Astrocyte (in vitro differentiated cells and primary cell): Measurements from ENCODE around the gene SLC7A6OS. TPM values are rescaled to one million over a fixed set of nuclear protein-coding genes. Genes with fewer than 3 reads are reported as not detected.

ENCODE experiments used
- DNase-seq: peaks from one replicate; pipeline ENCODE4 v3.0.0-alpha.2; 2010; ENCODE audit warnings: low read depth
- FAIRE-seq: peaks from 2 replicates; lab custom pipeline; 2011; peaks lifted over from hg19 to GRCh38; lab: Jason Lieb, UNC
- H2AFZ ChIP-seq: 2 replicates; pipeline ENCODE4 v1.6.0; 2012; ENCODE audit warnings: low read depth, low read length, inconsistent platforms
- H3K27ac ChIP-seq: 2 replicates; pipeline ENCODE4 v1.5.1; 2011; ENCODE audit warnings: low read depth, low read length, inconsistent platforms
- H3K27me3 ChIP-seq: 2 replicates; pipeline ENCODE4 v1.6.0; 2011; ENCODE audit warnings: low read length, inconsistent platforms; ENCODE audit not compliant: insufficient read depth
- H3K36me3 ChIP-seq: 2 replicates; pipeline ENCODE4 v1.5.1; 2011; ENCODE audit warnings: low read length, inconsistent platforms; ENCODE audit not compliant: insufficient read depth
- H3K4me1 ChIP-seq: 2 replicates; pipeline ENCODE4 v1.5.1; 2011; ENCODE audit warnings: low read length, inconsistent platforms; ENCODE audit not compliant: insufficient read depth
- H3K4me2 ChIP-seq: 2 replicates; pipeline ENCODE4 v1.6.0; 2012; ENCODE audit warnings: low read length, inconsistent platforms
- H3K4me3 ChIP-seq: 2 replicates; pipeline ENCODE4 v1.5.1; 2011; ENCODE audit warnings: low read depth, mild to moderate bottlenecking, low read length, inconsistent platforms; ENCODE audit not compliant: insufficient read depth
- H3K79me2 ChIP-seq: 2 replicates; pipeline ENCODE4 v1.6.0; 2012; ENCODE audit warnings: mild to moderate bottlenecking, low read length, inconsistent platforms; ENCODE audit not compliant: insufficient read depth
- H3K9ac ChIP-seq: 2 replicates; pipeline ENCODE4 v1.6.0; 2012; ENCODE audit warnings: mild to moderate bottlenecking, low read length, inconsistent platforms
- H3K9me3 ChIP-seq: 2 replicates; pipeline ENCODE4 v1.5.1; 2012; ENCODE audit warnings: low read depth, mild to moderate bottlenecking, low read length, inconsistent platforms; ENCODE audit not compliant: insufficient read depth
- H4K20me1 ChIP-seq: 2 replicates; pipeline ENCODE4 v1.6.0; 2012; ENCODE audit warnings: low read length, inconsistent platforms; ENCODE audit not compliant: insufficient read depth
- H3K27ac Mint-ChIP-seq: one replicate; pipeline ENCODE4 v1.8.0; 2021; ENCODE audit warnings: mild to moderate bottlenecking, mixed read lengths; ENCODE audit not compliant: unreplicated experiment
- H3K27me3 Mint-ChIP-seq: one replicate; pipeline ENCODE4 v1.8.0; 2021; ENCODE audit warnings: low read depth, mixed read lengths; ENCODE audit not compliant: unreplicated experiment
- H3K36me3 Mint-ChIP-seq: one replicate; pipeline ENCODE4 v1.8.0; 2021; ENCODE audit warnings: low read depth, mixed read lengths; ENCODE audit not compliant: unreplicated experiment
- H3K4me1 Mint-ChIP-seq: one replicate; pipeline ENCODE4 v1.8.0; 2021; ENCODE audit warnings: low read depth, mixed read lengths; ENCODE audit not compliant: unreplicated experiment
- H3K4me3 Mint-ChIP-seq: one replicate; pipeline ENCODE4 v1.8.0; 2021; ENCODE audit warnings: mild to moderate bottlenecking, moderate library complexity, mixed read lengths; ENCODE audit not compliant: unreplicated experiment
- H3K9me3 Mint-ChIP-seq: one replicate; pipeline ENCODE4 v1.8.0; 2021; ENCODE audit warnings: mild to moderate bottlenecking, mixed read lengths; ENCODE audit not compliant: unreplicated experiment
- EZH2 ChIP-seq: IDR thresholded peaks from 2 replicates; pipeline ENCODE4 v1.6.1; 2012; ENCODE audit warnings: mild to moderate bottlenecking, low read length, inconsistent platforms; ENCODE audit not compliant: insufficient read depth
- total RNA-seq: library from RNA; stranded (reverse); gene quantifications from 2 replicates; pipeline ENCODE4 v1.2.1, GENCODE V29; 2021
- TF ChIP-seq, protein P1 (sequence below): IDR thresholded peaks from 2 replicates; pipeline ENCODE4 v1.5.1; 2011; ENCODE audit warnings: low read depth, mild to moderate bottlenecking, inconsistent platforms, low read length, moderate library complexity; ENCODE audit not compliant: insufficient read depth

SLC7A6OS gene
- total RNA-seq, 1 donor from 2014 or later, result 16.7 TPM

DNA sequence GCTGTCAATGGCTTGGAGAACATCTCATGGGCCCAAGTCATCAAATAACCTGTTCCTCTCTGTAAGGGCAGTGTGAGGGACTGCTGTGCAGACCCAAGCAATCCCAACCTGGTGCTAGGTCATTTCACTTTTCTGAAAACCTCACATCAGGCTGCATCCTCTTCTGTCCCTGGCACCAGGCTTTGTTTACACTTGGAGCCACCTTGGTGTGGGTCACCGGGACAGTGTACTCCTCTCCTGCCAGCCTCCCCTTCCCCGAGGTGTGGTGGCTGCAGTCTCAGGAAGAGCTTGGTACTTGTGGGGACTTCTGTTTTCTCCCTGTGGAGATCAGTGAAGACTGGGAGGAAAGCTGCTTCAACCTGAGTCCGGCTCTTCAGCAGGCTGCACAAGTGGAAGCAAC is 12.4 kb downstream of the SLC7A6OS start:
- Mint-ChIP-seq H3K9me3 (no peaks in the 10 kb centered on the region), H3K27me3 (no peaks in the 10 kb centered on the region), H3K4me3 (no peak overlapping the region), H3K36me3 (peaks cover 8% of the 10 kb centered on the region), H3K4me1 (peaks cover 44% of the 10 kb centered on the region), H3K27ac (peak overlapping the region; percentile 81)
- Histone ChIP-seq H3K27me3 (no peaks in the 10 kb centered on the region), H3K4me1 (peaks cover 13% of the 10 kb centered on the region), H3K36me3 (peaks cover 63% of the 10 kb centered on the region), H3K9ac (peak overlapping the region; percentile 0), H3K27ac (peak overlapping the region; percentile 5), H2AFZ (no peak overlapping the region), H3K4me2 (no peak overlapping the region), H4K20me1 (peaks cover 73% of the 10 kb centered on the region), H3K4me3 (no peak overlapping the region), H3K9me3 (no peaks in the 10 kb centered on the region), H3K79me2 (peaks cover 25% of the 10 kb centered on the region)
- TF ChIP-seq, protein P1, sequence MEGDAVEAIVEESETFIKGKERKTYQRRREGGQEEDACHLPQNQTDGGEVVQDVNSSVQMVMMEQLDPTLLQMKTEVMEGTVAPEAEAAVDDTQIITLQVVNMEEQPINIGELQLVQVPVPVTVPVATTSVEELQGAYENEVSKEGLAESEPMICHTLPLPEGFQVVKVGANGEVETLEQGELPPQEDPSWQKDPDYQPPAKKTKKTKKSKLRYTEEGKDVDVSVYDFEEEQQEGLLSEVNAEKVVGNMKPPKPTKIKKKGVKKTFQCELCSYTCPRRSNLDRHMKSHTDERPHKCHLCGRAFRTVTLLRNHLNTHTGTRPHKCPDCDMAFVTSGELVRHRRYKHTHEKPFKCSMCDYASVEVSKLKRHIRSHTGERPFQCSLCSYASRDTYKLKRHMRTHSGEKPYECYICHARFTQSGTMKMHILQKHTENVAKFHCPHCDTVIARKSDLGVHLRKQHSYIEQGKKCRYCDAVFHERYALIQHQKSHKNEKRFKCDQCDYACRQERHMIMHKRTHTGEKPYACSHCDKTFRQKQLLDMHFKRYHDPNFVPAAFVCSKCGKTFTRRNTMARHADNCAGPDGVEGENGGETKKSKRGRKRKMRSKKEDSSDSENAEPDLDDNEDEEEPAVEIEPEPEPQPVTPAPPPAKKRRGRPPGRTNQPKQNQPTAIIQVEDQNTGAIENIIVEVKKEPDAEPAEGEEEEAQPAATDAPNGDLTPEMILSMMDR, result no peak
- TF ChIP-seq EZH2, result no peak
- DNase-seq, result no peak
- no peak for FAIRE-seq

DNA sequence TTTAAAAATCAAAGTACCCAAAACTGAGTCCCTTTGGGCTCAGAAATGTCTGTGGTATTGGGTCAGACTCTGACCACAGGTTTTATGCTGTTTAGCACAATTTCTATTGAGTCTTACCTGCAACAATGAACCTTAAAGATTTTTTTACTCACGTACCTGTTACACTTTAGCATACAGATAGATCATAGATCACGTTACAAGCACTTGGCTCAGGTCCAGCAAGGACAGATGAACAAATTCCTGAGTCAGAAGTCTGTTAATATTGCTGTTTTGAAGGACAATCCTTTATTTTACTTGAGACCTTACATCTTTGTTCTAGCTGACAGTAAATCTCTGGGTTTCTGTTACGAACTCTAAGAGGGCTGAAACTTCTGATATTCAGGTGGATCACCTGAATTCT is 12.8 kb downstream of the SLC7A6OS start:
- Histone ChIP-seq H3K4me1 (peaks cover 13% of the 10 kb centered on the region), H2AFZ (no peak overlapping the region), H3K4me3 (no peak overlapping the region), H3K9me3 (no peaks in the 10 kb centered on the region), H4K20me1 (peaks cover 77% of the 10 kb centered on the region), H3K9ac (peak overlapping the region; percentile 0), H3K27ac (no peak overlapping the region), H3K36me3 (peaks cover 63% of the 10 kb centered on the region), H3K4me2 (no peak overlapping the region), H3K27me3 (no peaks in the 10 kb centered on the region), H3K79me2 (peaks cover 25% of the 10 kb centered on the region)
- Mint-ChIP-seq H3K9me3 (no peaks in the 10 kb centered on the region), H3K27me3 (no peaks in the 10 kb centered on the region), H3K4me3 (no peak overlapping the region), H3K36me3 (peaks cover 9% of the 10 kb centered on the region), H3K27ac (peak overlapping the region; percentile 81), H3K4me1 (peaks cover 44% of the 10 kb centered on the region)
- TF ChIP-seq, protein P1, result no peak
- TF ChIP-seq EZH2, result no peak
- FAIRE-seq (no peak), DNase-seq (no peak)

DNA sequence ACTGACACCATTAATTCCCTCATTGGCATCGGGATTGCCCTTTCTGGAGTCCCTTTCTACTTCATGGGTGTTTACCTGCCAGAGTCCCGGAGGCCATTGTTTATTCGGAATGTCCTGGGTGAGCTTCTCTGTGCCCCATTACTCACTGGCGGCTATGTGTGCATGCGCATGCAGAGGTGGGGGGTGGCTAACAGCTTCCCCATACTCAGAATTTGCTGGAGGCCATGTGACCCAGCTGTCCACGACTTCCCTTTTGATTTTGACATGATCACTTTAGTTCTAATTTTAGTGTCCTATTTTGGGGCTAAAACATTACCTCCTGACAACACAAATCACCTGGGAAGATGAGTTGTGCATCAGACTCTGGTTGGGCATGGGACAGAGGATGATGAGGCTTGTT is 14.1 kb downstream of the SLC7A6OS start:
- H3K27ac Mint-ChIP-seq, result no peak overlapping the region

More for the DNA sequence above, 14.1 kb downstream of the SLC7A6OS start:
- Histone ChIP-seq H4K20me1 (peaks cover 76% of the 10 kb centered on the region), H2AFZ (no peak overlapping the region), H3K4me2 (no peak overlapping the region), H3K27me3 (no peaks in the 10 kb centered on the region), H3K9me3 (no peaks in the 10 kb centered on the region), H3K79me2 (peaks cover 20% of the 10 kb centered on the region), H3K27ac (no peak overlapping the region), H3K36me3 (peaks cover 59% of the 10 kb centered on the region), H3K4me3 (no peak overlapping the region), H3K9ac (no peak overlapping the region), H3K4me1 (peaks cover 13% of the 10 kb centered on the region)
- H3K9me3 Mint-ChIP-seq, result no peaks in the 10 kb centered on the region
- FAIRE-seq, result no peak
- H3K4me3 Mint-ChIP-seq, result no peak overlapping the region
- H3K4me1 Mint-ChIP-seq, result peaks cover 43% of the 10 kb centered on the region
- TF ChIP-seq, protein P1, result no peak
- no peak for TF ChIP-seq EZH2
- no peak for DNase-seq
- H3K36me3 Mint-ChIP-seq, result peaks cover 11% of the 10 kb centered on the region
- H3K27me3 Mint-ChIP-seq, result no peaks in the 10 kb centered on the region
